ENCODE data around the gene FAM20B. TPM values are rescaled to one million over a fixed set of nuclear protein-coding genes. Genes with fewer than 3 reads are reported as not detected.

FAM20B gene
- total and polyA plus RNA-seq, 2 of the 8 experiments (the other 6 are each of a cell fraction or from before 2014, with no cell fraction given) = 8.3 to 36.6 TPM

GRCh38 chr1:179048339-179049124 lies 22.8 kb downstream of the FAM20B start:
- DNase-seq (ENCODE audit: low read depth in 1 of 2, low spot score in 2 of 2) (no peak), FAIRE-seq (no peak)
- POLR2A ChIA-PET (ENCODE audit: partially characterized antibody) = no interaction called here
- H3K4me2 ChIP-seq (ENCODE audit: insufficient read depth in 1 of 2, low read depth in 2 of 2, low read length in 2 of 2) = no peak overlapping the region
- H3K36me3 ChIP-seq (ENCODE audit: control insufficient read depth in 2 of 4, insufficient read depth in 4 of 4, low read length in 3 of 4) = no peaks in the 10 kb centered on the region
- H3K4me1 ChIP-seq (replicated peaks in 1 of 4; ENCODE audit: control insufficient read depth in 3 of 4, insufficient read depth in 4 of 4, low read length in 3 of 4) = no peaks in the 10 kb centered on the region
- H2BK120ac ChIP-seq (replicated peaks; ENCODE audit: low read depth, low read length) = no peak overlapping the region
- H3K14ac ChIP-seq (ENCODE audit: insufficient read length) = no peak overlapping the region
- H3K4ac ChIP-seq (replicated peaks; ENCODE audit: insufficient read length, low read depth, low read length) = no peak overlapping the region
- no peak overlapping the region for H3K27ac ChIP-seq (ENCODE audit: low read depth, low read length)
- H3K23me2 ChIP-seq (ENCODE audit: low read depth, low read length) = no peaks in the 10 kb centered on the region
- no peak overlapping the region for H2AFZ ChIP-seq (ENCODE audit: low read length)
- no peak overlapping the region for H2BK20ac ChIP-seq (ENCODE audit: low read length)
- 100% methylated on average over 1 of the region's 1 CpG; no CpG with 5 or more reads in 1 of the 2 experiments for WGBS, 2 experiments (ENCODE audit: extremely low coverage in 1 of 2, insufficient coverage in 1 of 2, insufficient read length in 1 of 2, insufficient replicate concordance in 2 of 2, low coverage in 1 of 2, low lambda C conversion rate in 2 of 2, missing lambda C conversion rate in 1 of 2)
- H4K8ac ChIP-seq (ENCODE audit: extremely low read depth, insufficient read depth, low read length) = no peak overlapping the region
- H3K27me3 ChIP-seq (replicated peaks in 1 of 4; ENCODE audit: control insufficient read depth in 3 of 4, extremely low read depth in 1 of 4, insufficient read depth in 3 of 4, low read length in 3 of 4) = no peaks in the 10 kb centered on the region
- H2AK5ac ChIP-seq (ENCODE audit: low read depth, low read length) = no peak overlapping the region
- no peak overlapping the region for H3K18ac ChIP-seq (ENCODE audit: extremely low read depth, low read length)
- CTCF ChIA-PET (ENCODE audit: partially characterized antibody) = interaction anchor here (1.1 kb wide), 1 partner anchor 19 kb away, joined by 3 read pairs; no protein-coding TSS in a partner anchor
- H3K79me1 ChIP-seq (ENCODE audit: low read depth, low read length) = no peaks in the 10 kb centered on the region
- H3K56ac ChIP-seq (replicated peaks; ENCODE audit: insufficient read length, low read depth, low read length) = no peak overlapping the region
- no peak for TF ChIP-seq ZNF274 (IDR thresholded peaks at IDR 0.05; ENCODE audit: borderline replicate concordance, extremely low read depth, low read length)
- no peak for TF ChIP-seq POU5F1 (IDR thresholded peaks at IDR 0.05; ENCODE audit: low read depth, low read length)
- TF ChIP-seq ASH2L (IDR thresholded peaks at IDR 0.05; ENCODE audit: low read length) = no peak
- no peak for TF ChIP-seq CHD1 (IDR thresholded peaks at IDR 0.05; ENCODE audit: low read depth, low read length)
- no peak for TF ChIP-seq RFX5 (IDR thresholded peaks at IDR 0.05; ENCODE audit: borderline replicate concordance, low read depth, low read length)
- H2BK15ac ChIP-seq (ENCODE audit: low read length) = no peak overlapping the region
- no peak overlapping the region for H2BK12ac ChIP-seq (ENCODE audit: low read depth, low read length)
- H3K9me3 ChIP-seq (ENCODE audit: insufficient read depth in 2 of 2, low read depth in 1 of 2, low read length in 1 of 2) = no peaks in the 10 kb centered on the region
- H4K5ac ChIP-seq (ENCODE audit: insufficient read length, low read depth, low read length) = no peak overlapping the region
- H4K91ac ChIP-seq (replicated peaks; ENCODE audit: insufficient read length, low read length) = no peak overlapping the region
- no peak overlapping the region for H3K23ac ChIP-seq (ENCODE audit: insufficient read length)
- no peaks in the 10 kb centered on the region for H3K79me2 ChIP-seq (ENCODE audit: control insufficient read depth in 1 of 2, insufficient read depth in 2 of 2, low read length in 2 of 2)
- H3K9ac ChIP-seq (replicated peaks in 1 of 4; ENCODE audit: extremely low read depth in 1 of 4, low read depth in 3 of 4, low read length in 3 of 4) = no peak overlapping the region
- H2BK5ac ChIP-seq (ENCODE audit: low read depth, low read length) = no peak overlapping the region
- no peaks in the 10 kb centered on the region for H4K20me1 ChIP-seq (replicated peaks in 1 of 2; ENCODE audit: control insufficient read depth in 1 of 2, insufficient read depth in 2 of 2, low read length in 2 of 2)
- no peak overlapping the region for H3K4me3 ChIP-seq (ENCODE audit: extremely low read depth in 1 of 4, insufficient read depth in 2 of 4, low read depth in 3 of 4, low read length in 4 of 4)
